OCI-LY3 (cell line): Measurements from ENCODE around the gene FOXI1.

ENCODE experiments used
- EZH2phosphoT487 ChIP-seq: fragments of 200-600 bp; shearing (Covaris generic); IDR thresholded peaks from 2 replicates; pipeline ENCODE4 v1.6.1; 2018; ENCODE audit warnings: antibody characterized with exemption, mixed run types, low read depth
- TF ChIP-seq, protein P1 (sequence below): fragments of 200-600, 300-600 bp; sonication (generic); IDR thresholded peaks from 2 replicates; pipeline ENCODE4 v1.5.1; 2014; ENCODE audit warnings: antibody characterized with exemption, low read length, low read depth

DNA sequence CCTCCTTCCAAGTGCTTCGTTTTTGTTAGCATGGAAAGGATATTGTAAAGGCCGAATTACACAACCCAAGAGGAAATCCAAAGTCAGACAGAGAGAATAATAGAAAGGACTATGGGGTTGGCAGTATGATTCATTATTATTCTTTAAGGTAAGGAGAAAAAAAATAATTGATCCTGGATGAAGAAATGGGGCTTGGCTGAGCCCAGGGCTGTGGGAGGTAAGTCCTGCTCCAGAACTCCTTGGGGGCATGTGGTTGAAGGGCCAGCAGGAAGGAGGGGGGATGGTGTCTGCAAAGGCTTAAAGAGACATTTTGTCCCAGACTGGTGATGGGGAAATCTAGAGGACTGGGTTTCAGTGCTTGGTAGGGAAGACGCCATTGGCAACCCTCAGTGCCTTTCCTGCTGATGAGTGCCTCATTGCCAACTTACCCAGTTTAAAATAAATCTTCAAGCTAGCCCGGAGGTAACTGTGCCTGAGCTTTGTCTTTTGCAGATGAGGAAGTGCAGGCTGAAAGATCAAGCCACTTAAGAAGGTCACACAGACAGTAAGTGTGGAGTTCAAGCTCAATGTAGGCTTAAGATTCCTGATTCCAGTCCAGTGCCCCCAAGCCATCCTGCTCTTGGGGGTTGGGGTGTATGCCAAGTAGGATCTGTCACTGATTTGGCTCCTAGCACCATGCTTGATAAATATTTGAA lies 30.2 kb downstream of the FOXI1 start:
- TF ChIP-seq, protein P1, sequence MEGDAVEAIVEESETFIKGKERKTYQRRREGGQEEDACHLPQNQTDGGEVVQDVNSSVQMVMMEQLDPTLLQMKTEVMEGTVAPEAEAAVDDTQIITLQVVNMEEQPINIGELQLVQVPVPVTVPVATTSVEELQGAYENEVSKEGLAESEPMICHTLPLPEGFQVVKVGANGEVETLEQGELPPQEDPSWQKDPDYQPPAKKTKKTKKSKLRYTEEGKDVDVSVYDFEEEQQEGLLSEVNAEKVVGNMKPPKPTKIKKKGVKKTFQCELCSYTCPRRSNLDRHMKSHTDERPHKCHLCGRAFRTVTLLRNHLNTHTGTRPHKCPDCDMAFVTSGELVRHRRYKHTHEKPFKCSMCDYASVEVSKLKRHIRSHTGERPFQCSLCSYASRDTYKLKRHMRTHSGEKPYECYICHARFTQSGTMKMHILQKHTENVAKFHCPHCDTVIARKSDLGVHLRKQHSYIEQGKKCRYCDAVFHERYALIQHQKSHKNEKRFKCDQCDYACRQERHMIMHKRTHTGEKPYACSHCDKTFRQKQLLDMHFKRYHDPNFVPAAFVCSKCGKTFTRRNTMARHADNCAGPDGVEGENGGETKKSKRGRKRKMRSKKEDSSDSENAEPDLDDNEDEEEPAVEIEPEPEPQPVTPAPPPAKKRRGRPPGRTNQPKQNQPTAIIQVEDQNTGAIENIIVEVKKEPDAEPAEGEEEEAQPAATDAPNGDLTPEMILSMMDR = no peak
- TF ChIP-seq EZH2phosphoT487 = no peak
